ENCODE results near the gene GREB1.

- no peak for TF ChIP-seq CTCF (IDR thresholded peaks at IDR 0.05; ENCODE audit: low read length)
- TF ChIP-seq EZH2 (IDR thresholded peaks at IDR 0.05; ENCODE audit: borderline replicate concordance, low read length): no peak
Measured at GRCh38 chr2:11625671-11626070, 91.8 kb downstream of the GREB1 start.
